Measurements from ENCODE around the gene PAQR5. TPM values are rescaled to one million over a fixed set of nuclear protein-coding genes. Genes with fewer than 3 reads are reported as not detected.

PAQR5 gene
- total RNA-seq, 1 experiment from 2014 or later: 9.4 TPM

DNA sequence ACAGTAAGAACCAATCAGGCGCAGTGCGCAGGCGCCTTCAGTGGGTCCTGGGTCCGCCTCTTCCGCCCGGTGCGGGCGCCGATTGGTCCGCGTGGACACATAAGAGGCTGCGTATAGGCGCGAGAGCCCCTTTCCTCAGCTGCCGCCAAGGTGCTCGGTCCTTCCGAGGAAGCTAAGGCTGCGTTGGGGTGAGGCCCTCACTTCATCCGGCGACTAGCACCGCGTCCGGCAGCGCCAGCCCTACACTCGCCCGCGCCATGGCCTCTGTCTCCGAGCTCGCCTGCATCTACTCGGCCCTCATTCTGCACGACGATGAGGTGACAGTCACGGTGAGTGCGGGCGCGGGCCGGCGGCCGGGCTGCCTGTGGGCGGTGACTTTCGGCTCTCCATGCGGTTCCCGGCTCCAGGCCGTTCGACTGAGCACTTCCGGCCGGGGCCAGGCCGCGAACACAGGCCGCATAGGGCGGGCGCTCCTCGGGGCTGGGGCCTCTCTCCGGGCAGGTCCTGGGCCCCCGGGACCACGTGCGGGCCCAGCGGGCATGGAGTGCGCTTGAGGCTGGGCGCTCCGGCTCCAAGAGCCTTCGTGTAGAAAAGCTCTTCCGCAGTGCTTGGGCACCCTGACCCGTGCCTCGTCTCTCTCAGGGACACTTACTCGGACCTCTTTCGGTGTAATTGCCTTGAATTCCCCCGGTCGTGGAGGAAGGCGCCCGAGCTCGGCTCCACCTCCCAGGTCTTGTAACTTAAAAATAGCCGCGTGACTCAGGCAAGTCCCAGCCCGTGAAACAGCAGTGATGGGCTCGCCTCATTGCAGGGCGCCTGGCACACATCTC, 154.2 kb downstream of the PAQR5 start, which contains the start of gene RPLP1 (continued):
- TF ChIP-seq, protein P1, sequence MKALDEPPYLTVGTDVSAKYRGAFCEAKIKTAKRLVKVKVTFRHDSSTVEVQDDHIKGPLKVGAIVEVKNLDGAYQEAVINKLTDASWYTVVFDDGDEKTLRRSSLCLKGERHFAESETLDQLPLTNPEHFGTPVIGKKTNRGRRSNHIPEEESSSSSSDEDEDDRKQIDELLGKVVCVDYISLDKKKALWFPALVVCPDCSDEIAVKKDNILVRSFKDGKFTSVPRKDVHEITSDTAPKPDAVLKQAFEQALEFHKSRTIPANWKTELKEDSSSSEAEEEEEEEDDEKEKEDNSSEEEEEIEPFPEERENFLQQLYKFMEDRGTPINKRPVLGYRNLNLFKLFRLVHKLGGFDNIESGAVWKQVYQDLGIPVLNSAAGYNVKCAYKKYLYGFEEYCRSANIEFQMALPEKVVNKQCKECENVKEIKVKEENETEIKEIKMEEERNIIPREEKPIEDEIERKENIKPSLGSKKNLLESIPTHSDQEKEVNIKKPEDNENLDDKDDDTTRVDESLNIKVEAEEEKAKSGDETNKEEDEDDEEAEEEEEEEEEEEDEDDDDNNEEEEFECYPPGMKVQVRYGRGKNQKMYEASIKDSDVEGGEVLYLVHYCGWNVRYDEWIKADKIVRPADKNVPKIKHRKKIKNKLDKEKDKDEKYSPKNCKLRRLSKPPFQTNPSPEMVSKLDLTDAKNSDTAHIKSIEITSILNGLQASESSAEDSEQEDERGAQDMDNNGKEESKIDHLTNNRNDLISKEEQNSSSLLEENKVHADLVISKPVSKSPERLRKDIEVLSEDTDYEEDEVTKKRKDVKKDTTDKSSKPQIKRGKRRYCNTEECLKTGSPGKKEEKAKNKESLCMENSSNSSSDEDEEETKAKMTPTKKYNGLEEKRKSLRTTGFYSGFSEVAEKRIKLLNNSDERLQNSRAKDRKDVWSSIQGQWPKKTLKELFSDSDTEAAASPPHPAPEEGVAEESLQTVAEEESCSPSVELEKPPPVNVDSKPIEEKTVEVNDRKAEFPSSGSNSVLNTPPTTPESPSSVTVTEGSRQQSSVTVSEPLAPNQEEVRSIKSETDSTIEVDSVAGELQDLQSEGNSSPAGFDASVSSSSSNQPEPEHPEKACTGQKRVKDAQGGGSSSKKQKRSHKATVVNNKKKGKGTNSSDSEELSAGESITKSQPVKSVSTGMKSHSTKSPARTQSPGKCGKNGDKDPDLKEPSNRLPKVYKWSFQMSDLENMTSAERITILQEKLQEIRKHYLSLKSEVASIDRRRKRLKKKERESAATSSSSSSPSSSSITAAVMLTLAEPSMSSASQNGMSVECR (CRISPR knock-in tag; IDR thresholded peaks at IDR 0.05; ENCODE audit: borderline replicate concordance): peak; percentile 94
- TF ChIP-seq NFE2L1 (CRISPR knock-in tag; IDR thresholded peaks at IDR 0.05) (peak; percentile 88), ZNF416 (CRISPR knock-in tag; IDR thresholded peaks at IDR 0.05) (peak; percentile 53; the same call in 1 of the 2 replicates), FOXJ3 (CRISPR knock-in tag; IDR thresholded peaks at IDR 0.05; ENCODE audit: borderline replicate concordance) (no peak), ZNF396 (CRISPR knock-in tag; IDR thresholded peaks at IDR 0.05; ENCODE audit: borderline replicate concordance) (no peak), JAZF1 (CRISPR knock-in tag; IDR thresholded peaks at IDR 0.05) (no peak)

DNA sequence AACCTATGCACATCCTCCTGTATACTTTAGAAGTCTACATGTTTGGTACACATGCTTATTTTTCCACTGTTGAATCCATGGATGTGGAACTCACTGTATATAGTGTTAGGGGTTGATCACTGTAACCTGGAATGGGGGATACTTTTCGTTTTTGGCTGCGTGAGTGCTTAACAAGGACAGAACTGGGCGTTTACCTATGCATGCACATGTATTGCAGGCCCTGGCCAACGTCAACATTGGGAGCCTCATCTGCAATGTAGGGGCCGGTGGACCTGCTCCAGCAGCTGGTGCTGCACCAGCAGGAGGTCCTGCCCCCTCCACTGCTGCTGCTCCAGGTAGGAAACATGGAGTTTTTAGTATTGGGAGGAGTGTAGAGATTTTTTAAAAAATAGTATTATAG, 156.2 kb downstream of the PAQR5 start:
- Mint-ChIP-seq H3K9me3 (no peaks in the 10 kb centered on the region), H3K36me3 (peaks cover 39% of the 10 kb centered on the region), H3K27ac (peak overlapping the region; percentile 98), H3K27me3 (ENCODE audit: low read depth) (no peaks in the 10 kb centered on the region; the same call in 1 of the 2 replicates), H3K4me3 (peak overlapping the region; percentile 97), H3K4me1 (peaks cover 27% of the 10 kb centered on the region)
- CTCF ChIA-PET: interaction anchor here (4.4 kb wide), 1 partner anchor 8 kb away, joined by 44 read pairs; no protein-coding TSS in a partner anchor
- DNase-seq (ENCODE audit: low spot score) (no peak), ATAC-seq (no peak)
- TF ChIP-seq ATF1 (CRISPR knock-in tag; IDR thresholded peaks at IDR 0.05) (no peak), GABPB1 (CRISPR knock-in tag; IDR thresholded peaks at IDR 0.05) (no peak), NR1H2 (CRISPR knock-in tag; IDR thresholded peaks at IDR 0.05) (no peak)
- POLR2A ChIA-PET: interaction anchor here (3.3 kb wide), 1 partner anchor 8 kb away, joined by 27 read pairs; no protein-coding TSS in a partner anchor

DNA sequence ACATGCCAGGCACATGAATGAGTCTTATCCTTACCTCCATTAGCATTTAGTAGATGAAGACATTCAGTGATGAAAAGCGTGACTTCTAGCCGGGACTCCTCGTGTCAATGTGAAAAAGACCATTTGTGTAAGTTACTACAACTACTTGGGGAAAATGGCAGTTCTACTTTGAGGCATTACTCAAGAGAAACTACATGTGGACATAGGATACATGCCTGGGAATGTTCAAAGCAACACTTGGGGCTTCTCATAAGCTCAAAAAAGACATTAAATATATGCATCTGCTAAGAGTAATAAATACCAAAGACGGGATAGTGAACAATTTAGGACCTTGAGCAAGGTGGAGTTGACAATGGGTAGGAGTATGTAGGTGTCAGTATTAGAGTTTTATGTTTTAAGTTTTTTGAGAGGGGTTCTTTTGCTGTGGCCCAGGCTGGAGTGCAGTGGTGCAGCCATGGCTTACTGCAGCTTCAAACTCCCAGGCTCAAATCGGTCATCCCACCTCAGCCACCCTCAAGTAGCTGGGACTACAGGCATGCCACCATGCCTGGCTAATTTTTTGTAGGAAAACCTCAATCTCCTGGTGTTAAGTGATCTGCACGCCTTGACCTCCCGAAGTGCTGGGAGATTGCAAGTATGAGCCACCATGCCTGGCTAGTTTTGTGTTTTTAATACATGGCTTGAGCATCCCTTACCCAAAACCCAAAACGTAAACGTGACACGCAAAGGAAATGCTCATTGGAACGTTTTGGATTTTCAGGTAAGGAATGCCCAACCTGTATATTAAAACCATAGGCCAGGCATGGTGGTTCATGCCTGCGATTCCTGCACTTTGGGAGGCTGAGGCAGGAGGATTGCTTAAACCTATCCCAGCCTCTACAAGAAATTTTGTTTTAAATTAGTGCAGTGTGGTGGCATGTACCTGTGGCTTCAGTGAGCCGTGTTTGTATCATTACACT, 157.8 kb downstream of the PAQR5 start:
- H3K9me3 Mint-ChIP-seq: no peaks in the 10 kb centered on the region
- peaks cover 27% of the 10 kb centered on the region for H3K4me1 Mint-ChIP-seq
- ATAC-seq (no peak), DNase-seq (ENCODE audit: low spot score) (no peak)
- no peaks in the 10 kb centered on the region; the same call in 1 of the 2 replicates for H3K27me3 Mint-ChIP-seq (ENCODE audit: low read depth)
- H3K27ac Mint-ChIP-seq: peak overlapping the region; percentile 98
- CTCF ChIA-PET: interaction anchor here (0.9 to 1.1 kb wide), 2 partner anchors 10 to 11 kb away, joined by 3 to 6 read pairs; no protein-coding TSS in a partner anchor
- peaks cover 39% of the 10 kb centered on the region for H3K36me3 Mint-ChIP-seq
- POLR2A ChIA-PET: no interaction called here
- no peak overlapping the region for H3K4me3 Mint-ChIP-seq
- TF ChIP-seq FOXJ3 (CRISPR knock-in tag; IDR thresholded peaks at IDR 0.05; ENCODE audit: borderline replicate concordance): no peak
- TF ChIP-seq EMX1 (CRISPR knock-in tag; IDR thresholded peaks at IDR 0.05): peak; percentile 30; the same call in 1 of the 2 replicates
- TF ChIP-seq, protein P2, sequence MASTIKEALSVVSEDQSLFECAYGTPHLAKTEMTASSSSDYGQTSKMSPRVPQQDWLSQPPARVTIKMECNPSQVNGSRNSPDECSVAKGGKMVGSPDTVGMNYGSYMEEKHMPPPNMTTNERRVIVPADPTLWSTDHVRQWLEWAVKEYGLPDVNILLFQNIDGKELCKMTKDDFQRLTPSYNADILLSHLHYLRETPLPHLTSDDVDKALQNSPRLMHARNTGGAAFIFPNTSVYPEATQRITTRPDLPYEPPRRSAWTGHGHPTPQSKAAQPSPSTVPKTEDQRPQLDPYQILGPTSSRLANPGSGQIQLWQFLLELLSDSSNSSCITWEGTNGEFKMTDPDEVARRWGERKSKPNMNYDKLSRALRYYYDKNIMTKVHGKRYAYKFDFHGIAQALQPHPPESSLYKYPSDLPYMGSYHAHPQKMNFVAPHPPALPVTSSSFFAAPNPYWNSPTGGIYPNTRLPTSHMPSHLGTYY (CRISPR knock-in tag; IDR thresholded peaks at IDR 0.05): 0 out of 2 replicates have a peak, but pooled peaks have one; percentile 58
- TF ChIP-seq, protein P3, sequence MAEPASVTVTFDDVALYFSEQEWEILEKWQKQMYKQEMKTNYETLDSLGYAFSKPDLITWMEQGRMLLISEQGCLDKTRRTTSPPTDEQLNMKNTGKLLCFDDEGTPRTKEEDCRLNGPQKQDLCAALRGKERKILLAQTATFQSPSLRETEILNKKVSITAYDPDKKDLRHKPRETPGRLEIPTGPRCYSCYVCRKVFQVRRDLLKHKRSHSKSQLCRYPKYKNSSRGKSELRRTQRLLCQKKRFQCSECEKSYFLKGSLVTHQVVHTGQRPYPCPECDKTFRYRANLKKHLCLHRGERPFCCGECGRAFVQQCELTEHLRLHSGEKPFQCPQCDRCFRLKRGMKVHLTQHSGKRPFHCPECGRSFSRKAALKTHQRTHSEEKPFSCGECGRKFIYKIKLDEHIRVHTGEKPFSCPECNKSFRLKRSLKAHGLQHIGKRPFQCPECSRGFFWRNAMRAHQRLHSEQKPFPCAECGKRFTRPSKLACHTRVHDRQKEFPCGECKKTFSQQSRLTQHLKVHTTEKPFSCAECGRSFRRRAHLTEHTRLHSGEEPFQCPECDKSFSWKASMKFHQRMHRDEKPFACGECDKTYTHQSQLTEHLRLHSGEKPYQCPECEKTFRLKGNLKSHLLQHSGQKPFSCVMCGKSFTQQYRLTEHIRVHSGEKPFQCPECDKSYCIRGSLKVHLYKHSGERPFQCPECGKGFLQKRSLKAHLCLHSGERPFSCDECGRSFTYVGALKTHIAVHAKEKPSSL (CRISPR knock-in tag; conservative IDR thresholded peaks at IDR 0.05): 0 out of 2 replicates have a peak, but pooled peaks have one; percentile 12
- no peak for TF ChIP-seq GABPB1 (CRISPR knock-in tag; IDR thresholded peaks at IDR 0.05)
- no peak for TF ChIP-seq IRF2 (CRISPR knock-in tag; IDR thresholded peaks at IDR 0.05; ENCODE audit: borderline replicate concordance, low read depth)
- TF ChIP-seq ZNF219 (CRISPR knock-in tag; IDR thresholded peaks at IDR 0.05; ENCODE audit: borderline replicate concordance): no peak
- no peak for TF ChIP-seq ZNF263 (CRISPR knock-in tag; IDR thresholded peaks at IDR 0.05; ENCODE audit: low read depth)
- TF ChIP-seq, protein P4, sequence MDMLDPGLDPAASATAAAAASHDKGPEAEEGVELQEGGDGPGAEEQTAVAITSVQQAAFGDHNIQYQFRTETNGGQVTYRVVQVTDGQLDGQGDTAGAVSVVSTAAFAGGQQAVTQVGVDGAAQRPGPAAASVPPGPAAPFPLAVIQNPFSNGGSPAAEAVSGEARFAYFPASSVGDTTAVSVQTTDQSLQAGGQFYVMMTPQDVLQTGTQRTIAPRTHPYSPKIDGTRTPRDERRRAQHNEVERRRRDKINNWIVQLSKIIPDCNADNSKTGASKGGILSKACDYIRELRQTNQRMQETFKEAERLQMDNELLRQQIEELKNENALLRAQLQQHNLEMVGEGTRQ (CRISPR knock-in tag; IDR thresholded peaks at IDR 0.05): no peak
- TF ChIP-seq, protein P5, sequence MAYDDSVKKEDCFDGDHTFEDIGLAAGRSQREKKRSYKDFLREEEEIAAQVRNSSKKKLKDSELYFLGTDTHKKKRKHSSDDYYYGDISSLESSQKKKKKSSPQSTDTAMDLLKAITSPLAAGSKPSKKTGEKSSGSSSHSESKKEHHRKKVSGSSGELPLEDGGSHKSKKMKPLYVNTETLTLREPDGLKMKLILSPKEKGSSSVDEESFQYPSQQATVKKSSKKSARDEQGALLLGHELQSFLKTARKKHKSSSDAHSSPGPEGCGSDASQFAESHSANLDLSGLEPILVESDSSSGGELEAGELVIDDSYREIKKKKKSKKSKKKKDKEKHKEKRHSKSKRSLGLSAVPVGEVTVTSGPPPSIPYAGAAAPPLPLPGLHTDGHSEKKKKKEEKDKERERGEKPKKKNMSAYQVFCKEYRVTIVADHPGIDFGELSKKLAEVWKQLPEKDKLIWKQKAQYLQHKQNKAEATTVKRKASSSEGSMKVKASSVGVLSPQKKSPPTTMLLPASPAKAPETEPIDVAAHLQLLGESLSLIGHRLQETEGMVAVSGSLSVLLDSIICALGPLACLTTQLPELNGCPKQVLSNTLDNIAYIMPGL (CRISPR knock-in tag; IDR thresholded peaks at IDR 0.05): no peak
- TF ChIP-seq PRRX2 (CRISPR knock-in tag; IDR thresholded peaks at IDR 0.05): peak; percentile 0; the same call in 1 of the 2 replicates

Measured in WTC11 (cell line).